GM18519 (cell line): ENCODE results near the gene URB1.
"Not testable (repeated sequence)": the region's sequence is repeated elsewhere in the genome, so short reads cannot be mapped to it uniquely, and the experiment has no call there.

ENCODE experiments used
- ATAC-seq: cut with Tn5 transposase; IDR thresholded peaks from one replicate; pipeline ENCODE4 v1.9.1; 2021; ENCODE audit warnings: mild to moderate bottlenecking, moderate library complexity; ENCODE audit not compliant: unreplicated experiment, low FRiP score

URB1 gene

GRCh38 chr21:32322676-32323075 is 70.1 kb downstream of the URB1 start:
- no peak for ATAC-seq

GRCh38 chr21:32322103-32322502 is 70.7 kb downstream of the URB1 start:
- ATAC-seq, result no peak

- no peak for ATAC-seq
Measured at GRCh38 chr21:32321480-32321879, 71.3 kb downstream of the URB1 start.

GRCh38 chr21:32320726-32321125 is 72.1 kb downstream of the URB1 start:
- ATAC-seq, result no peak

- ATAC-seq, result no peak
Measured at GRCh38 chr21:32320059-32320458, 72.8 kb downstream of the URB1 start.

- ATAC-seq, result no peak
Measured at GRCh38 chr21:32319012-32319411, 73.8 kb downstream of the URB1 start.

GRCh38 chr21:32317726-32318125 is 75.1 kb downstream of the URB1 start:
- ATAC-seq, result no peak

GRCh38 chr21:32316361-32317215 is 76.2 kb downstream of the URB1 start:
- no peak for ATAC-seq

GRCh38 chr21:32315511-32316281 is 77.1 kb downstream of the URB1 start:
- ATAC-seq, result no peak

- ATAC-seq, result no peak
Measured at GRCh38 chr21:32314806-32315205, 78.0 kb downstream of the URB1 start.

GRCh38 chr21:32312976-32313375 is 79.8 kb downstream of the URB1 start:
- no peak for ATAC-seq

GRCh38 chr21:32312326-32312725 is 80.5 kb downstream of the URB1 start:
- ATAC-seq, result no peak

- no peak for ATAC-seq
Measured at GRCh38 chr21:32311621-32312020, 81.2 kb downstream of the URB1 start.

- ATAC-seq, result not testable (repeated sequence)
Measured at GRCh38 chr21:32310976-32311375, 81.8 kb downstream of the URB1 start.

- ATAC-seq, result no peak
Measured at GRCh38 chr21:32309906-32310460, 82.8 kb downstream of the URB1 start.

- ATAC-seq, result no peak
Measured at GRCh38 chr21:32308696-32309095, 84.1 kb downstream of the URB1 start.

- ATAC-seq, result no peak
Measured at GRCh38 chr21:32307706-32308105, 85.1 kb downstream of the URB1 start.

GRCh38 chr21:32306021-32306780 is 86.6 kb downstream of the URB1 start:
- no peak for ATAC-seq

GRCh38 chr21:32304998-32305397 is 87.8 kb downstream of the URB1 start:
- no peak for ATAC-seq

- no peak for ATAC-seq
Measured at GRCh38 chr21:32303385-32303784, 89.4 kb downstream of the URB1 start.

GRCh38 chr21:32302560-32302959 is 90.3 kb downstream of the URB1 start:
- ATAC-seq, result no peak
